Measurements from ENCODE around the gene EIF3CL.
"Not testable (repeated sequence)": the region's sequence is repeated elsewhere in the genome, so short reads cannot be mapped to it uniquely, and the experiment has no call there.

EIF3CL gene

DNA sequence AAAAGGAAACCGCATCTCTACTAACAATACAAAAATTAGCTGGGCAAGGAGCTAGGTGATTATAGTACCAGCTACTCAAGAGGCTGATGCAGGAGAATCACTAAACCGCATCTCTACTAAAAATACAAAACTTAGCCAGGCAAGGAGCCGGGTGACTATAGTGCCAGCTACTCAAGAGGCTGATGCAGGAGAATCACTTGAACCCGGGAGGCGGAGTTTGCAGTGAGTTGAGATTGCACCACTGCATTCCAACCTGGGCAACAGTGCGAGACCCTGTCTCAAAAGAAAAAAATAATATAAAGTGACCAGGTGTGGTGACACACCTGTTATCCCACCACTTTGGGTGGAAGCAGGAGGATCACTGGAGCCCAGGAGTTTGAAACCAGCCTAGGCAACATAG, 65.4 kb downstream of the EIF3CL start:
- H3K4me3 ChIP-seq (ENCODE audit: low read length); H3K27me3 ChIP-seq (replicated peaks; ENCODE audit: control insufficient read depth, insufficient read depth, low read length); H3K9ac ChIP-seq (ENCODE audit: low read length); H3K4me1 ChIP-seq (ENCODE audit: control insufficient read depth, insufficient read depth, low read length); DNase-seq (ENCODE audit: low read depth); H3K36me3 ChIP-seq (ENCODE audit: control insufficient read depth, insufficient read depth, low read length, severe bottlenecking); H3K9me3 ChIP-seq (ENCODE audit: control insufficient read depth, low read length): not testable (repeated sequence)

DNA sequence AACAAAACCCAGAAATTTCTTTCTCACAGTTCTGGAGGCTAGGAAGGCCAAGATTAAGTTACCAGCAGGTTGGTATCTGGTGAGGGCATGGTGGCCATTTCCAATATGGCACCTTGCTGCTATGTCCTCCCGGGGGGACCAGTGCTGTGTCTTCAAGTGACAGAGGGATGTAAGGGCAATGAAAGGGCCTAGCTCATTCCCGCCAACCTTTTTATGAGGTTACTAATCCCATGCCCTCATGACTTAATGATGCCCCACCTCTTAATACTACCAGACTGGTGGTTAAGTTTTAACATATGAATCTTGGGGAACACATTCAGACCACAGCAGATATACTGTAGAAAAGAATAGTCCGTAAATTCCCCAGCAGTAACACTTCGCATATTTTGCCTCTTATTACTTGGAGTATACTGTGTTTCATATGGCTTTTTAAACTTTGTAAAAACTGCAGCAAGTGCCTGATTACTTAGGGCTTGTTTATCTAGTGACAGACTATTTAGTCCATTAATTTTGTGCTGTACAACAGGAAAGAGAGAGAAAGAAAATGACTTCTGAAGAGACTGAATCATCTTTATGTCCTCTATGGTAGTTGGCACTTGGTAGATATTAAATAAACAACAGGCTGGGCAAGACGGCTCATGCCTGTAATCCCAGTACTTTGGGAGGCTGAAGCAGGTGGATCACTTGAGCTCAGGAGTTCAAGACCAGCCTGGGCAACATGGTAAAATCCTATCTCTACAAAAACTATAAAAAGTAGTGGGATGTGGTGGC, 66.5 kb downstream of the EIF3CL start:
- H3K4me3 ChIP-seq (ENCODE audit: low read length); H3K36me3 ChIP-seq (ENCODE audit: control insufficient read depth, insufficient read depth, low read length, severe bottlenecking); H3K9ac ChIP-seq (ENCODE audit: low read length); H3K27me3 ChIP-seq (replicated peaks; ENCODE audit: control insufficient read depth, insufficient read depth, low read length); H3K9me3 ChIP-seq (ENCODE audit: control insufficient read depth, low read length); H3K4me1 ChIP-seq (ENCODE audit: control insufficient read depth, insufficient read depth, low read length); DNase-seq (ENCODE audit: low read depth): not testable (repeated sequence)

DNA sequence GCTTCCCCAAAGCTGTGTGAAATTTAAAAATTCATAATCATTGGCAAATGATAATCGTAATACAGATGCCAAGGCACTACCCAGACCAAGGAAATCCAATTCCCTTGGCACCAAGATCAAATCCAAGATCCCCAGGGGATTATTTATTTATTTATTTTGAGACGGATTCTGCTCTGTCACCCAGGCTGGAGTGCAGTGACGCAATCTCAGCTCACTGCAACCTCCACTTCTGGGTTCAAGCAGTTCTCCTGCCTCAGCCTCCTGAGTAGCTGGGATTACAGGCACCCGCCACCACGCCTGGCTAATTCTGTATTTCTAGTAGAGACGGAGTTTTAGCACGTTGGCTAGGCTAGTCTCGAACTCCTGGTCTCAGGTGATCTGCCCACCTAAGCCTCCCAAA, 68.0 kb downstream of the EIF3CL start:
- H3K9ac ChIP-seq (ENCODE audit: low read length); H3K27me3 ChIP-seq (replicated peaks; ENCODE audit: control insufficient read depth, insufficient read depth, low read length); H3K36me3 ChIP-seq (ENCODE audit: control insufficient read depth, insufficient read depth, low read length, severe bottlenecking); H3K9me3 ChIP-seq (ENCODE audit: control insufficient read depth, low read length); DNase-seq (ENCODE audit: low read depth); H3K4me1 ChIP-seq (ENCODE audit: control insufficient read depth, insufficient read depth, low read length); H3K4me3 ChIP-seq (ENCODE audit: low read length): not testable (repeated sequence)

DNA sequence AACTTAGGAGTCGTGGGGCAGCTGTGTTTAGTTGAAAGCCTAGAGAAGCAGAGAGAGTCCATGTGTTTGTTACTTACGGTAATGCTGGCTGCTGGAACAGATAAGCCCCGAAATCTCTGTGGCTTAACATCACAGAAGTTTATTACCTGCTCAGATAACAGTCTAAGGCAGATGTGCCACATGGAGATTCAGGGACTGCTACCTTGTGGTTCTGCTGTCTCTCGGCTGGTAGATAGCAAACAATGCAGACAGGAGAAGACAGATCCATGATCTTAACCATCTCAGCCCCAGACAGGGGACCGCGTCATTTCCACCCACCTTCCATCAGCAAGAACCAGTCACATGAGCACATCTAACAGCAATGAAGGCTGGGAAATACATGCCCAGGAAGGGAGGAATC, 71.0 kb downstream of the EIF3CL start:
- H3K9ac ChIP-seq (ENCODE audit: low read length); DNase-seq (ENCODE audit: low read depth); H3K36me3 ChIP-seq (ENCODE audit: control insufficient read depth, insufficient read depth, low read length, severe bottlenecking); H3K4me1 ChIP-seq (ENCODE audit: control insufficient read depth, insufficient read depth, low read length); H3K4me3 ChIP-seq (ENCODE audit: low read length); H3K27me3 ChIP-seq (replicated peaks; ENCODE audit: control insufficient read depth, insufficient read depth, low read length); H3K9me3 ChIP-seq (ENCODE audit: control insufficient read depth, low read length): not testable (repeated sequence)

DNA sequence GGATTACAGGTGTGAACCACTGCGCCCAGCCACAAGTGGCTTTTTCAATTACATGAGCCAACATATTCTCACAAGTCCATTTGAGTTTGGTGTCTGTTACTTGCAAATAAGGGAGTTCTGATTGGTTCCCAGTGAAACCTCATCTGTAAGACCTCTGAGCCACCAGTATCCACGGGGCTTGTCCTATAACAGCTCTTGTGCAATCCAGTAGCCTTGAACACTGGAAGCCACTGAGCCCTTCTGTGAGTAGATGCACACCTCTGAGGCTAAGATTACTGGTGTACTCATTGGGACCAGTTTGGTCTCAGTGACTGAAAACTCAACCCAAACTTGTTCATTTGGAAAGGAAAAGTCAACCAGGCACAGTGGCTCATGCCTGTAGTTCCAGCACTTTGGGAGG, 72.7 kb downstream of the EIF3CL start:
- H3K27me3 ChIP-seq (replicated peaks; ENCODE audit: control insufficient read depth, insufficient read depth, low read length); H3K9ac ChIP-seq (ENCODE audit: low read length); DNase-seq (ENCODE audit: low read depth): not testable (repeated sequence)

DNA sequence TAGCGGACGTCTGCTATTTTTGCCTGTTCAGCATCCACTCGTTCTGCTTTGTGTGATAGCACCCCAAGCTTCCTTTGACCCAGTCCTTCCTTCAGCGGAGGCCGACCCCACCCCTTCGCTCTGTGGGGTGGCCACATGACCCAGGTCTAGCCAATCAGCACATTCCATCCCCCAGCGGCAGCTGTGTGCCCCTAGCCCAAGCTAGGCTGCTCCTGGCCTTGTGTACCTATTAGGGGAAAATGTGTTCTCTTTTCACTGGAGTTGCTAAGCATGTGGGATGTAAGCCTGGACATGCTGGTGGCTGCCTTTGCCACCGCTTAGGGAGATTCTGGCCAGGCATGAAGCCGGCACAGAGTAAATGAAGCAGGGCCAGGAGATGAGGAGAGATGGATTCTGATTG, 73.4 kb downstream of the EIF3CL start:
- H3K27me3 ChIP-seq (replicated peaks; ENCODE audit: control insufficient read depth, insufficient read depth, low read length); H3K4me3 ChIP-seq (ENCODE audit: low read length); H3K9me3 ChIP-seq (ENCODE audit: control insufficient read depth, low read length); H3K9ac ChIP-seq (ENCODE audit: low read length); H3K36me3 ChIP-seq (ENCODE audit: control insufficient read depth, insufficient read depth, low read length, severe bottlenecking); H3K4me1 ChIP-seq (ENCODE audit: control insufficient read depth, insufficient read depth, low read length); DNase-seq (ENCODE audit: low read depth): not testable (repeated sequence)

More for the DNA sequence above, 72.7 kb downstream of the EIF3CL start:
- not testable (repeated sequence) for H3K4me1 ChIP-seq (ENCODE audit: control insufficient read depth, insufficient read depth, low read length); H3K9me3 ChIP-seq (ENCODE audit: control insufficient read depth, low read length); H3K36me3 ChIP-seq (ENCODE audit: control insufficient read depth, insufficient read depth, low read length, severe bottlenecking); H3K4me3 ChIP-seq (ENCODE audit: low read length)
